Spleen (tissue), 7 donors: ENCODE data around the gene ARHGAP25.

Experiments
- POLR2A ChIP-seq, 3 donors: fragments of 450-650 bp; IDR thresholded peaks; one replicate each; pipeline ENCODE4 v1.5.1; 2017; ENCODE audit warnings: antibody characterized with exemption in 3 of 3, mild to moderate bottlenecking in 1 of 3
- POLR2AphosphoS5 ChIP-seq, 3 donors: sonication (generic); formaldehyde crosslinking; IDR thresholded peaks; one replicate each; pipeline ENCODE4 v1.5.1; 2017; ENCODE audit warnings: antibody characterized with exemption in 3 of 3
- TF ChIP-seq, protein P1 (sequence below), 11 experiments: fragments of 200-600 bp in 7 of 11; fragments of 450-650 bp in 4 of 11; sonication (generic) in 4 of 11; IDR thresholded peaks in 8 of 11; conservative IDR thresholded peaks in 3 of 11; 1 replicate in 7 of 11; 2 replicates in 4 of 11; pipeline versions ENCODE4 v1.4.0 to v1.8.0; 2016 to 2021; ENCODE audit warnings: antibody characterized with exemption in 11 of 11, inconsistent platforms in 4 of 11, mild to moderate bottlenecking in 1 of 11
- donor health status: DM: no; HTN: no; CAD: no; lungs with moderate emphysema.
- donor health status: DM: no; HTN: no; CAD: no.
- donor health status: DM: no; HTN: no; CAD: no.

GRCh38 chr2:68870215-68870614, 135.6 kb downstream of the ARHGAP25 start:
- TF ChIP-seq, protein P1, sequence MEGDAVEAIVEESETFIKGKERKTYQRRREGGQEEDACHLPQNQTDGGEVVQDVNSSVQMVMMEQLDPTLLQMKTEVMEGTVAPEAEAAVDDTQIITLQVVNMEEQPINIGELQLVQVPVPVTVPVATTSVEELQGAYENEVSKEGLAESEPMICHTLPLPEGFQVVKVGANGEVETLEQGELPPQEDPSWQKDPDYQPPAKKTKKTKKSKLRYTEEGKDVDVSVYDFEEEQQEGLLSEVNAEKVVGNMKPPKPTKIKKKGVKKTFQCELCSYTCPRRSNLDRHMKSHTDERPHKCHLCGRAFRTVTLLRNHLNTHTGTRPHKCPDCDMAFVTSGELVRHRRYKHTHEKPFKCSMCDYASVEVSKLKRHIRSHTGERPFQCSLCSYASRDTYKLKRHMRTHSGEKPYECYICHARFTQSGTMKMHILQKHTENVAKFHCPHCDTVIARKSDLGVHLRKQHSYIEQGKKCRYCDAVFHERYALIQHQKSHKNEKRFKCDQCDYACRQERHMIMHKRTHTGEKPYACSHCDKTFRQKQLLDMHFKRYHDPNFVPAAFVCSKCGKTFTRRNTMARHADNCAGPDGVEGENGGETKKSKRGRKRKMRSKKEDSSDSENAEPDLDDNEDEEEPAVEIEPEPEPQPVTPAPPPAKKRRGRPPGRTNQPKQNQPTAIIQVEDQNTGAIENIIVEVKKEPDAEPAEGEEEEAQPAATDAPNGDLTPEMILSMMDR (IDR thresholded peaks at IDR 0.05 in 8 of 11, conservative IDR thresholded peaks at IDR 0.05 in 3 of 11), result no peak
- TF ChIP-seq POLR2AphosphoS5 (IDR thresholded peaks at IDR 0.05), result no peak
- TF ChIP-seq POLR2A (IDR thresholded peaks at IDR 0.05), result no peak
